Stimulated activated CD8-positive, alpha-beta memory T cell treated with anti-CD3 and anti-CD28 coated beads, Interleukin-12 subunit alpha, Interleukin-12 subunit beta, amount 100 ng/mL, for 4 hours (primary cell): ENCODE data around the gene CCDC9.

Experiments used
- DNase-seq: peaks from one replicate; pipeline ENCODE4 v3.0.0-alpha.2; 2020; ENCODE audit warnings: low read depth

Gene CCDC9

DNA sequence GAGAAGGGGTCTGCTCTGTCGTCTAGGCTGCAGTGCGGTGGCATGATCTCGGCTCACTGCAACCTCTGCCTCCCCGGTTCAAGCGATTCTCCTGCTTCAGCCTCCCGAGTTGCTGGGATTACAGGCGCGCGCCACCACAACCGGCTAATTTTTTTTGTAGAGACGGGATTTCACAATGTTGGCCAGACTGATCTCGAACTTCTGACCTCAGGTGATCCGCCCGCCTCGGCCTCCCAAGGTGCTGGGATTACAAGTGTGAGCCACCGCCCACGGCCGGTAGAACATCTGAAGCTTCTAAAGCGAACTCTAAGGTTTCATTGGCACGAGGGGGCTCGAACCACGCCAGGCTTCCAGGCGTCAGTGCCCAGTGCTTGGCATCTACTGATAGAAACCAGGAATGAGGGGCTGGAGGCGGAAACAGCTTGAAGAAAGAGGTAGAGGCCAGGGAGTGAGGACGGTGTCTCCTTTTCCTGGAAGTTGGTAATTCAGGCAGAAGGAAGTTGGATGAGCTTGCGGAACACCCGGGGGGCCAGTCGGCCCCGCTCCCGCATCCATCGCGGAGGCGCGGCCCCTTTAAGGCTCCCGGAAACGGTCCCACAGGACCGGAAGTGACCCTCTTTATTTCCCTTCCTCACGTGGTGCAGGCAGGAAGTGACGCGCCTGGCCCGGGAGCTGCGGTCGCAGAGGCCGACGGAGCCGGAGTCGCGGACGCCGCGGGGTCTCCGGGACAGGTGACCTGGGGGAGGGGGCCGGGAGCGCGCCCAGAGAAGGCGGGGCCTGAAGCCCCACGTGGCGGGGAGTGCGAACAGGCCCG, at the start of gene CCDC9:
Gene CCDC9 (plus strand): TSS at position 647 of the 814 bp plus-strand sequence. CDS start 1,876 bp downstream, outside the sequence.
- DNase-seq = peak; percentile 85

- no peak for DNase-seq
Measured at GRCh38 chr19:47209319-47210179, 46.8 kb upstream of the CCDC9 start.

DNA sequence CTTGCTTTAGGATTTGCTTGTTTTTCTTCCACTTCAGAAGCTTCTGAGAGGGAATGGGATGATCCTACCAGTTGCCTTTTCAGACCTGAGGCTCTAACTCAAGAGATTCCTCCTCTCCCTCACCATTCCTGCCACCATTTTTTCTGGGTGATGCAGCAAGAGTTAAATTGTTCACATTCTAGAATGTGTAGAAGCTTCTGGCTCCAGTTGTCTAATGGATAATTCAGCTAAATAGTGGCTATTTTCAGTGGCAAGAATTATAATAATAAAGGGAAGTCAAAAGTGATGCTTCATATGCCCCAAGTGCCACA, 46.2 kb upstream of the CCDC9 start:
- no peak for DNase-seq

GRCh38 chr19:47210689-47211316, 45.5 kb upstream of the CCDC9 start:
- peak; percentile 45 for DNase-seq

DNA sequence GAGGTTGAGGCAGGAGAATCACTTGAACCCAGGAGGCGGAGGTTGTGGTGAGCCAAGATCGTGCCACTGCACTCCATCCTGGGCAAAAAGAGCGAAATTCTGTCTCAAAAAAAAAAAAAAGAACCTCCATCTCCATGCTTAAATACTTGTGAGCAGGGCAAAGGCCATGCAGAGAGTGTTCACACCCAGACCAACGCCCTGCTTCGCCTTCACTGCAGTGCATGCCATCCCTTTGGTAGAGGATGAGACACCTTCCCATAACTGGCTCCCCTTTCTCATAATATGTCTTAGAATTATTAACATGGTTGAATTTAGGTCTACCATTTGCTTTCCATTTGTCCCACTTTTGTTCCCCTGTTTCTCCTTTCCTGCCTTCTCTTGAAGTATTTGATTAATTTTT, 40.7 kb upstream of the CCDC9 start:
- no peak for DNase-seq

GRCh38 chr19:47221080-47221841, 35.1 kb upstream of the CCDC9 start:
- no peak for DNase-seq

- DNase-seq = no peak
Measured at GRCh38 chr19:47221890-47222289, 34.4 kb upstream of the CCDC9 start.

DNA sequence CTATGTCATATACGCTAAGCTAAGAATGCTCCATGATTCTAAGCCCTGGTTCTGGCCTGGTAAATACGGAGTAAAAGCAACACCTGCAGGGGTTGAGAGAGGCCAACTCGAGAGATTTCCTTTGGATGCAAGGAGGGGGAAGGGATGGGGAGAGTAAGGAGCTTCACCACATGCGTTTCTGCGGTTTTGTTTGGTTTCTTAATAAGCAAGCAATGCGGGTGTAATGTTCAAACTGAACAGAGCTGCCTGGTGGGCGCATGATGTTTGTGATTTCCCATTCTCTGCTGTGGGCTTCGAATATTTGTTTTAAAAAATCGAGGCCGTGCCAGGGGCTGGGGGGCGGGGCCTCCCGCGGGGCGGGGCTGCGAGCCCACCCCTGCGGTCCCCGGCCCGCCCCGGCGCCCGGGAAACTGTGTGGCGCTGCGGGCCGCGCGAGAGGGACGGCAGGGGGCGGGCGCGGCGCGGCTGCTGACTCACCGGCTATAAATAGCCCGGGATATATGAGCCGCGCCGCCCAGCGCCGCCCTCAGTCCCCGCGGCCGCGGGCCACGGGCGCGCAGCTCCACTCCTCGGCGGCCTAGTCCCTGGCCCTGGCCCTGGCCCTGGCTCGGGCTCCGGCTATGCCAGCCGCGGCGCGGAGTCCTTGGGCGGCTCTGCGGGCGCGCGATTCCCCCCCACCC, 30.4 kb upstream of the CCDC9 start:
- DNase-seq = peak; percentile 81

DNA sequence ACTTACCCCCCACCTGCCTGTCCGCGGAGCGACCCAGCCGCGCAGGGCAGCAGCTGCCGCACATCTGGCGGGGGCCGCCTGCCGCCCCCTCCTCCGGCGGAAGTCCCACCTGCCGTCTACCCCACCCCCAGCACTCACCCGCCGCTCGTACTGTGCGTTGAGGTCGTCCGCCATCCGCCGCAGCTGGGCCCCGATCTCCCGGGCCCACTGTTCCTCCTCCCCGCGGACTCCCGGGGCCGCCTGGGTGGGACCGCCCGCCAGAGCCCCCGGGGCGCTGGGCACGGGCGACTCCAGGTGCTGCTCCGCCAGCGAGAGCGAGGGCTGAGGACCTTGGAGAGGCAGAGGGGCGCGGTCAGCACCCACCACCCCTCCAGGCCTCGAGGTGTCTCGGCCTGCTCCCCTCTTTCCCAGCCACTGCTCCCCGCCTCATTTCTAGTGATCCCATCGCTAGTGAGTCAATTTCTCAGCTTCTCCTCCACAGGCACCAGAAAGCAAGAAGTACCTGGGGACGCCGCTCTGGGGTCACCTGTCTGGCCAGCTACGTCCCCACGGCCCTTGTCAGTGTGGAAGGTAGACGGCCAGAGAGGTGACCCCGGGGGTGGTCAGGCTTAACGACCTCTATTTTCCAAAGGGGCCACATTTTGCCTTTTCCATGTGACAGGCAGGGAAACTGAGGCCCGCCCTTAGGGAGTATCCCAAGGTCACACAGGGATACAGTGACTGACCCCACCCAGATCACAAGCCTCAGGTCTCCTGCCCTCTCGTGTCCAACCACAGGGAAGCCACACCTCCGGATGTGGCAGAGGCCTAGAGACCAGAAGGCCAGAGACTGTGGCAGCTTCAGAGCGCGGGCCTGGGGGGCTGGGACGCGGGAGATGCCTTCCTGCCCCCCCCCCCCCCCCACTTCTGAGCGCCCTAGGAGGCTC, 29.6 kb upstream of the CCDC9 start:
- peak; percentile 32 for DNase-seq

DNA sequence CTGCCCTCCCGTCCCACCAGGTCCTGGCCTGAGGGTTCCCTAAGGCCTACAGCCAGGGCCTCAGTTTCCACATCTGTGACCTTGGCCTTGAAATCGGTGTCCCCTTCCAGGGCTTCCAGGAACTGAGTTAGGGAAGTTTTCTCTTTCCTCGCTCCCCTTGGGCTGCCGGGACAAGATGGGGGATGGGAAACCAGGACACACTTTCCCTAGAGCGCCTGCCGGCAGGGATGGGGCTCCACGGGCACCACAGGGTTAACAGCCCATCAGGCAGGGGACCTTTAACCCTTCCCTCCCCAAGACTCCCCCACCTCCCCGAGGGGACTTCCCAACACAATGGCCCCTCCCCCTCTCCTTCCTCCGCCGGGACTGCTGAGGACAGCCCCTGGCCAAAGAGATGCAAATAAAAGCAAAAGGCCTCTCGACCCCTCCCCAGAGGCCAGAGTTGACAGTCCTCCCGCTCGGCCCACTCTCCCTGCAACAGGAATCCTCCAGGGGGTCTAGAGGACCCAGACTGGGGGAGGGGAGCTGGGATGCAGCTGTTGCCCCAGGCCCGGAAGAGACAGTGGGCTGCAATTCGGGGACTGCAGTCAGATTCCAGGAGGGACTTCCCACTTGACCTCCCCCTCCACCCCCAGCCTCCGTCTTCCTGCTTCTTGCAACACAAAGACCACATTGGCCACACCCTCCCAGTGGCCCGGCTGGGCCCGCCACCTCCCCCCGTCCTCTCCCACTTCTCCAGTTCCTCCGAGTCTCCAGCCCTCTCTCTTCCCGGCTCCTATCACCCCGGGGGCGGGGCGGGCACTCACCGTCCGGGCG, 28.8 kb upstream of the CCDC9 start:
- DNase-seq = peak; percentile 24

GRCh38 chr19:47228168-47228936, 28.0 kb upstream of the CCDC9 start:
- peak; percentile 37 for DNase-seq

DNA sequence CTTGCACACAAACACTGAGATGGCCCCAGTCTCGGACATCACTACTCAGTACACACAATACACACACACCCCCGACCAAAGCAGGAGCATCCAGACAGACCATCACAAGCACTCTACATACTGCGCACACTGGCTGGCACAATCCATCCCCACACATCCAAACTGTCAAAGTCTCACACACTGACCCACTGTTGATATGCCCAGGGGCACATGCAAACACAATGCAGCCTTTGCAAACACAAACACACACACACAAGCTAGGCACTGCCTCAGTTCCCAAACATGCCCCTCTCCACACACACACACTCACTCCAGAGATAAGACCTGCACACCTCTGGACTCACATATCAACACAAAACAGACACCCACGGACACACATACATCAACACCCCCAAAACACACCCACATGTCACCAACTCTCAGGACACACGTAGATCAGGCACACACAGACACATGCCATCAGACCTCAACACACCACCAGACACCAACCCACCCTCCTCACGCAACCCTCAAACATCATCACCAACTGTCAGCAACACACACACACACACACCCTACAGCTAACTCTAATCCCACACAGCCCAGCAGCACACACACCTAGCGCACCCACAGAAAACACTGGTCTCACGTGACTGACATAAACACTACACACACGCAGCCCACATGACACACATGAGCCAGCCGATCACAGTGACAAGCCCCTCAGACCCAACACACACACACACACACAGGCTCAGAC, 27.2 kb upstream of the CCDC9 start:
- no peak for DNase-seq

DNA sequence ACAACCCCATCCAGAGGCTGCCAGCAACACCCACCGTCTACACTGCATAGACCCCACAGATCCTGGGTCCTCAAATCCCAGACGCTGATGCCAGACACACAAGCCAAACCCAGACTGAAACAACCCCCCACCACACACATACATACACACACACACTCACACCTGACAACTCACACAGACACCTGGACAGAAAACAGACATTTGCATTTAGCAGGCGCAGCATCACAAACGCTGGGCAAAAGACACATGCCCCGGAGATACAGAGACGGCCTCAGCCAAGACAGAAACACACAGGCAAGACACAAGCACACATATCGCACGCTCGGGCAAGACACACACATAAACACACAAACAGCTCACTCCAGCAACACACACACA, 26.7 kb upstream of the CCDC9 start:
- no peak for DNase-seq

DNA sequence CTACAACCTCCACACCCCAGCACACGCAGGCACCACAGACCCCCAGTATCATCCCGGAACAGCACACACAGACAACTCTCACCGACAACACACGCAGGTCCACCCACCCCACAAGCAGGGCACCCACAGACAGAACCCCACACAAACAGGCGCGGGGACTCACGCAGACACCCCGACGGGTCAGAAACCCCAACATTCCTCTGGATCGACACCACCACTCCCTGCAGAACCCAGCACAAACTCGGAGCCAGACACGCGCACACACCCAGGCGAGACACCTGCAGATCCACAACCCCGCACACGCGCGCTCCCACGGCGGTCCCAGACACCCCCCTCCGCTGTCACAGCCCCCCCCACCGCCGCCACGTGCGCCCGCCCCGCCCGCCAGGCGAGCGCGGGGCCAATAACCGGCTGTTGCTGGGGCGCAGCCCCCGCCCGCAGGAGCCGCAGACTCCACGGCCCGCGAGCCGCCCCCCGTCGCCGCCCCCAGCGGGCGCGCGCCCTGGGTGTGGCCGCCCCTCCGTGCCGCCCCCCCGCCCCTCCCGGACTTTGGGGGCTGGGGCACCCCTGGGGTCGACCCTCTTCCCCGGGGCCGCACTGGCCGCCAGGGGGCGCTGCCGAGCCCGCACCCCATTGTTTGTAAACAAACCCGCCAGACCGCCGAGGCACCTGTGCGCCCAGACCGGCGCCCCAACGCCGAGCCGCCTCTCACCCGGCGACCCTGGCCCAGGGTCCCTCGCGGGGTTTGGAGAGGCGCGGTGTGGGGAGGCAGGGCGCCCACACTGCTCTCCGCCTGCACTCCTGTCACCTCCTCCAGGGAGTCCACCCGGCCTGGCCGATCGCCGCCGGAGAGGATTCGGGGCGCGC, 26.0 kb upstream of the CCDC9 start:
- DNase-seq = peak; percentile 69

DNA sequence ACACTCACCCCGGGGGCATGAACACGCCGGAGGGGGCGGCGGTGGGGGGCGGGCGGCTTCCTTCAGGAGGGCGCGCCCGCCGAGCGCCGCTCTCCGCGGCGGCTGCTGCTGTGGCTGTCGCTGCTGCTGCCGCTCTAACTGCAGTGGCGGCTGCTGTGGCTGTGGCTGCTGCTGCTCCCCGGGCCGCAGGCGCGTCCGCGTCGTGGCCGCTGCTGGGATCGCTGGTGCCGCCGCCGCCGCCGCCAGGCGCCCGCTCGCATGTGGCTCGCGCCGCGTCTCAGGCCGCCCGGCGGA, 25.5 kb upstream of the CCDC9 start, which contains the start of gene BBC3:
Gene BBC3 (minus strand): TSS at position 279 of the 294 bp plus-strand sequence. CDS start 2,768 bp downstream, outside the sequence.
- DNase-seq = no peak

- DNase-seq = peak; percentile 89
Measured at GRCh38 chr19:47231215-47232054, 24.9 kb upstream of the CCDC9 start.
